GM12891 (cell line): ENCODE measurements around the gene MEP1A.

Source experiments
- PAX5 ChIP-seq: IDR thresholded peaks from 2 replicates; pipeline ENCODE4 v1.6.1; 2011; ENCODE audit warnings: low read length, moderate library complexity, mild to moderate bottlenecking; ENCODE audit not compliant: insufficient read depth, severe bottlenecking
- POLR2A ChIP-seq: IDR thresholded peaks from 2 replicates; pipeline ENCODE4 v1.6.1; 2011; ENCODE audit warnings: low read depth, low read length, control low read depth
- POLR2AphosphoS5 ChIP-seq: IDR thresholded peaks from 2 replicates; pipeline ENCODE4 v1.6.1; 2011; ENCODE audit warnings: low read depth, low read length, control low read depth
- POU2F2 ChIP-seq: IDR thresholded peaks from 2 replicates; pipeline ENCODE4 v1.6.1; 2011; ENCODE audit warnings: low read depth, mild to moderate bottlenecking, control low read depth, low read length, moderate library complexity
- SPI1 ChIP-seq: IDR thresholded peaks from 2 replicates; pipeline ENCODE4 v1.6.1; 2011; ENCODE audit warnings: low read depth, low read length, control low read depth
- TAF1 ChIP-seq: IDR thresholded peaks from 2 replicates; pipeline ENCODE4 v1.6.1; 2011; ENCODE audit warnings: low read depth, low read length, control low read depth

DNA sequence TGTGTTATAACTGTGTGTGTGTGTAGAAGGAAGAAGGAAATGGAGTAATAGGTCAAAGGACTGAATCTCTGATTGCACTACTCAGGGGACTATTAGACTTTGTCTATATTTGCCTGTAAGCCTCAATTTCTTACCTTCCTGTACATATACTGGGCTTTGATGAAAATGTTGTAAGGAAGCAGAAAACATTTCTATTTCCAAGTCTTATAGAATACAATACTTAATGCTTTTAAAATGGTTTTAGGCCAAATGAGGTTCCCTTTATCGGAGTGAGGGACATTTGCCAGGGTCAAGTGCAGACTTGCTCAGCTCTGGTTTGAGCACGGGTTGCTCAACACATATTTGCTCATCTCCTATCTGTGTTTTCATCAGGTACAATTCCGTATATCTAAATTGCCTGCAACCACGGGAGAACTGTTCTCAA is 28.3 kb downstream of the MEP1A start:
- TF ChIP-seq POLR2A (no peak), POLR2AphosphoS5 (no peak), SPI1 (no peak), TAF1 (no peak), POU2F2 (no peak), PAX5 (no peak)
